GM18508 (cell line): ENCODE results near the gene CRIP2.

ENCODE experiments used
- ATAC-seq: cut with Tn5 transposase; IDR thresholded peaks from one replicate; pipeline ENCODE4 v1.9.1; 2021; ENCODE audit warnings: moderate number of reproducible peaks; ENCODE audit not compliant: insufficient read depth, unreplicated experiment

CRIP2 gene

GRCh38 chr14:105474483-105475268 is at the start of gene CRIP2:
Gene CRIP2, plus strand, starts transcription at chr14:105474821. Its CDS starts 42 bp downstream, at chr14:105474863.
- ATAC-seq = no peak

GRCh38 chr14:105424861-105425260 is 49.8 kb upstream of the CRIP2 start:
- ATAC-seq = no peak

GRCh38 chr14:105425823-105426247 is 48.8 kb upstream of the CRIP2 start:
- no peak for ATAC-seq

- ATAC-seq = no peak
These were observed 48.0 kb upstream of the CRIP2 start for GRCh38 chr14:105426416-105427130.

GRCh38 chr14:105427412-105427811 is 47.2 kb upstream of the CRIP2 start:
- no peak for ATAC-seq

- no peak for ATAC-seq
These were observed 46.6 kb upstream of the CRIP2 start for GRCh38 chr14:105427936-105428485.

GRCh38 chr14:105430042-105430441 is 44.6 kb upstream of the CRIP2 start:
- ATAC-seq = no peak

GRCh38 chr14:105430565-105430964 is 44.1 kb upstream of the CRIP2 start:
- ATAC-seq = no peak

- ATAC-seq = no peak
These were observed 43.4 kb upstream of the CRIP2 start for GRCh38 chr14:105431256-105431655.

- ATAC-seq = no peak
These were observed 42.0 kb upstream of the CRIP2 start for GRCh38 chr14:105432657-105433056.

- no peak for ATAC-seq
These were observed 41.4 kb upstream of the CRIP2 start for GRCh38 chr14:105433161-105433605.

GRCh38 chr14:105436402-105436801 is 38.2 kb upstream of the CRIP2 start:
- ATAC-seq = no peak

GRCh38 chr14:105436891-105437722 is 37.5 kb upstream of the CRIP2 start:
- ATAC-seq = no peak

- ATAC-seq = no peak
These were observed 36.7 kb upstream of the CRIP2 start for GRCh38 chr14:105437723-105438500.

- no peak for ATAC-seq
These were observed 35.4 kb upstream of the CRIP2 start for GRCh38 chr14:105439179-105439578.

GRCh38 chr14:105439710-105440553 is 34.7 kb upstream of the CRIP2 start:
- no peak for ATAC-seq

- no peak for ATAC-seq
These were observed 34.1 kb upstream of the CRIP2 start for GRCh38 chr14:105440554-105440900.

GRCh38 chr14:105440992-105441391 is 33.6 kb upstream of the CRIP2 start:
- ATAC-seq = no peak

GRCh38 chr14:105442125-105442524 is 32.5 kb upstream of the CRIP2 start:
- ATAC-seq = no peak
